Karpas-422 (cell line): Measurements from ENCODE around the gene MXI1. TPM values are rescaled to one million over a fixed set of nuclear protein-coding genes. Genes with fewer than 3 reads are reported as not detected.
"Not testable (repeated sequence)": the region's sequence is repeated elsewhere in the genome, so short reads cannot be mapped to it uniquely, and the experiment has no call there.

Experiments used
- DNase-seq: peaks from one replicate; pipeline ENCODE4 v3.0.0-alpha.2; 2015
- H2AFZ ChIP-seq: fragments of 200-600 bp; sonication (generic); 2 replicates; pipeline ENCODE4 v1.6.1; 2014; ENCODE audit warnings: antibody characterized with exemption, low read length, mixed read lengths
- H3K27ac ChIP-seq: fragments of 200-600 bp; sonication (generic); 2 replicates; pipeline ENCODE4 v1.5.1; 2014; ENCODE audit warnings: mild to moderate bottlenecking, low read length, moderate library complexity
- H3K27me3 ChIP-seq: fragments of 200-600 bp; sonication (generic); 2 replicates; pipeline ENCODE4 v1.6.1; 2014; ENCODE audit warnings: low read length, mixed read lengths
- H3K36me3 ChIP-seq: fragments of 200-600 bp; sonication (generic); 2 replicates; pipeline ENCODE4 v1.6.1; 2014; ENCODE audit warnings: low read length, mixed read lengths; ENCODE audit not compliant: insufficient read depth
- H3K4me1 ChIP-seq: fragments of 200-600 bp; sonication (generic); 2 replicates; pipeline ENCODE4 v1.6.1; 2014; ENCODE audit warnings: mild to moderate bottlenecking, low read length, mixed read lengths
- H3K4me2 ChIP-seq: fragments of 200-600 bp; sonication (generic); 2 replicates; pipeline ENCODE4 v1.6.1; 2014; ENCODE audit warnings: low read length, low read depth, mild to moderate bottlenecking; ENCODE audit not compliant: poor library complexity, severe bottlenecking
- H3K4me3 ChIP-seq: fragments of 200-600 bp; sonication (generic); 2 replicates; pipeline ENCODE4 v1.5.1; 2014; ENCODE audit warnings: mild to moderate bottlenecking, antibody characterized with exemption, low read length, mixed read lengths
- H3K79me2 ChIP-seq: fragments of 200-600 bp; sonication (generic); 2 replicates; pipeline ENCODE4 v1.6.1; 2014; ENCODE audit warnings: mild to moderate bottlenecking, low read length, mixed read lengths
- H3K9ac ChIP-seq: fragments of 200-600 bp; sonication (generic); 2 replicates; pipeline ENCODE4 v1.6.0; 2014; ENCODE audit warnings: low read length
- H3K9me2 ChIP-seq: fragments of 200-600 bp; sonication (generic), shearing (Covaris generic); replicated peaks from 2 replicates; pipeline ENCODE4 v1.6.0; 2014; ENCODE audit warnings: mild to moderate bottlenecking, low read length, moderate library complexity; ENCODE audit not compliant: insufficient read depth
- H3K9me3 ChIP-seq: fragments of 300-700, 200-600 bp; sonication (generic); 2 replicates; pipeline ENCODE4 v1.6.1; 2014; ENCODE audit warnings: low read length, mixed read lengths
- H4K20me1 ChIP-seq: fragments of 200-600 bp; sonication (generic); 2 replicates; pipeline ENCODE4 v1.6.1; 2014; ENCODE audit warnings: mild to moderate bottlenecking, antibody characterized with exemption, low read length, low read depth; ENCODE audit not compliant: insufficient read depth
- total RNA-seq: library from RNA; depleted of rRNA; stranded (reverse); fragments of >200 nt; shearing (Covaris generic); gene quantifications from 2 replicates; pipeline ENCODE4 v1.2.3, GENCODE V29; 2014; ENCODE audit warnings: low replicate concordance

The MXI1 gene
- total RNA-seq, 1 experiment from 2014 or later, result 12.0 TPM

GRCh38 chr10:110174816-110175215 lies 32.6 kb upstream of the MXI1 start:
- Histone ChIP-seq H3K4me1 (no peaks in the 10 kb centered on the region), H3K4me3 (no peak overlapping the region), H3K27ac (no peak overlapping the region), H2AFZ (no peak overlapping the region), H3K27me3 (no peaks in the 10 kb centered on the region), H3K4me2 (no peak overlapping the region), H3K9me3 (no peaks in the 10 kb centered on the region), H3K9ac (no peak overlapping the region), H3K9me2 (no peaks in the 10 kb centered on the region), H3K79me2 (no peaks in the 10 kb centered on the region), H4K20me1 (no peaks in the 10 kb centered on the region), H3K36me3 (no peaks in the 10 kb centered on the region)
- DNase-seq, result no peak

GRCh38 chr10:110175406-110175805 lies 32.0 kb upstream of the MXI1 start:
- no peaks in the 10 kb centered on the region for H3K27me3 ChIP-seq
- no peaks in the 10 kb centered on the region for H3K9me3 ChIP-seq
- H4K20me1 ChIP-seq, result no peaks in the 10 kb centered on the region
- no peak overlapping the region for H2AFZ ChIP-seq
- H3K27ac ChIP-seq, result no peak overlapping the region
- DNase-seq, result no peak
- H3K9me2 ChIP-seq, result no peaks in the 10 kb centered on the region
- H3K79me2 ChIP-seq, result no peaks in the 10 kb centered on the region
- H3K4me2 ChIP-seq, result no peak overlapping the region
- no peak overlapping the region for H3K4me3 ChIP-seq
- H3K9ac ChIP-seq, result no peak overlapping the region
- no peaks in the 10 kb centered on the region for H3K36me3 ChIP-seq
- no peaks in the 10 kb centered on the region for H3K4me1 ChIP-seq

DNA sequence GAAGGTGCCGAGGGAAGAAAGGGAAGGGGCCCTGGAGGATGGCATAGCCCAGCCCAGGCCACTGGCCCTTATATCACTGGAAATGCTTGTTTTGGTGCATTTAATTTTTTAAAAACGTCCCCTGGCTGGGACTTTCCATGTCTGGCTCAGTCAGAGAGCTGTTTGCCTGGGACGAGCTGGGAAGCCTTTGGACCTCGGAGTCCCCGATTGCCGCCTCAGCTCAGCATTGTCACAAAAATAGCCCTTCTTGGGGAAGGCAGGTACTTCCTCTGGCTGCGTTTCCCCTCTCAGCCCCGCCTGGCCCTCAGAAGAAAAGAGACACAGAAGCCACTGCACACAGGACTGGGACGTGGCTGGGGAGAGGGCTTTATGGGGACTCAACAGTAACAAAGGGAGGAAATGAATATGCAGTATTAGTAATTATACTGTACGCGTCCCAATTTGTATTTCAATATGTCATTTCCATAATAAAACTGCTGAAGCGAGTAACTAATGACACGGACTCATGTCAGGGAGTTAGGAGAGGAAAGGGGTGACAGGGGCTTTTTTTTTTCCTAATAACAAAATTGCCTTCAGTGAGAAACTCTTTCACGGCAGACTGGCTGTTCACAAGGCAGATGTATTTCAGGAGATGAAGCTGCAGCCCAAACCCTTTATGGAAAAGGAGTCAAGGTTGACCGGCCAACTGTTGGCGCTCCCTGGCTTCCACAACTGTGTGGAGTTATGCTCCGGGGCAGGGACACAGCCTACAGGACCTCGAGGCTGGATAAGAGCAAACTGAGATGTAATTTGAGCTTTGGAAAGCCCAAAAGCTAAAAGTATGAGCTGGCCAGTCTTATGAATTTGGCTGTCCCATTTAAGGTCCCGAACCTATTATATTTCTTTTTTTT lies 31.0 kb upstream of the MXI1 start:
- H3K4me3 ChIP-seq, result no peak overlapping the region

DNA sequence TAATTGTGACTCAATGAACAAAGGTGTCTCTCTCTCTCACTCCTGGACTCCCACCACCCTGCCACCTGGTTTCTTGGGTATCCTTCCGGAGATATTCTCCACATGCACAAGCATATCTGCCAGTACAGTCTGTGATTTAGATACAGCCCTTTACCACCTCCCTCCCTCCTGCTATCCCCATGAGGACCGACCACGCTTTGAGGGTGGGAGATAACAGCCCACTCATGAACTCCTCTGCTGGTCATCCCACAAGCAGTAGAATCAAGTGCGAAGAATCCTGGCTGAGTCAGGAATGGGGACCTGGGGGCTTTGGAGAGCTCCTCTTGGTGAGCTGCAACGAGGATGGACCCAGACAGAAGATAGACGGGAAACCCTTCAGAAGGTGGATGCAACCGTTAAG lies 28.2 kb upstream of the MXI1 start:
- Histone ChIP-seq H3K4me2 (no peak overlapping the region), H3K79me2 (no peaks in the 10 kb centered on the region), H3K9me2 (no peaks in the 10 kb centered on the region), H3K4me1 (no peaks in the 10 kb centered on the region), H3K27me3 (no peaks in the 10 kb centered on the region), H3K27ac (no peak overlapping the region), H2AFZ (no peak overlapping the region), H4K20me1 (no peaks in the 10 kb centered on the region), H3K36me3 (no peaks in the 10 kb centered on the region), H3K4me3 (no peak overlapping the region), H3K9ac (no peak overlapping the region), H3K9me3 (no peaks in the 10 kb centered on the region)
- DNase-seq, result no peak

More for the DNA sequence above, 31.0 kb upstream of the MXI1 start:
- no peak for DNase-seq
- Histone ChIP-seq H3K9me2 (no peaks in the 10 kb centered on the region), H3K36me3 (no peaks in the 10 kb centered on the region), H3K27ac (no peak overlapping the region), H3K9ac (no peak overlapping the region), H3K4me1 (no peaks in the 10 kb centered on the region), H4K20me1 (no peaks in the 10 kb centered on the region), H3K4me2 (no peak overlapping the region), H3K9me3 (no peaks in the 10 kb centered on the region), H3K27me3 (no peaks in the 10 kb centered on the region), H2AFZ (no peak overlapping the region), H3K79me2 (no peaks in the 10 kb centered on the region)

DNA sequence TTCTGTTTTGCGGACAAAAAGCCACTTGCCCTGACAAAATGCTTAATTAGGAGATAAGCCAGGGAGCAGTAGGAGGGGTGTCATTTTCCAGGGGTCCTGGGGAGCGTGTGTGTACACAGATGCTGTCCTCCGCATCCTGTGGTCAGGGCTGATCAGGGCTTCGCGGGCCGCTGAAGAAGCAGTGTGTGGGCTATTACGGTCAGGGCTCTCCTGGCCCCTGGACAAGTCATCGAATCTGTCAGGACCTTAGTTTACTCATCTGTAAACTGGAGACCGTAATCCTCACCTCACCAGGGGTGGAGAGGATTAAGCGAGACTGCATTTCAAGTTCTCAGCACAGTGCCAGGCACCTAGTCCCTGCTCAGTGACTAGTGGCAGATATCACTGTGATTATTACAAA lies 26.0 kb upstream of the MXI1 start:
- Histone ChIP-seq H3K79me2 (no peaks in the 10 kb centered on the region), H3K27me3 (no peaks in the 10 kb centered on the region), H3K4me1 (no peaks in the 10 kb centered on the region), H3K4me2 (no peak overlapping the region), H3K36me3 (no peaks in the 10 kb centered on the region), H2AFZ (no peak overlapping the region), H3K9me2 (no peaks in the 10 kb centered on the region), H3K4me3 (no peak overlapping the region), H4K20me1 (no peaks in the 10 kb centered on the region), H3K9me3 (no peaks in the 10 kb centered on the region), H3K9ac (no peak overlapping the region), H3K27ac (no peak overlapping the region)
- DNase-seq, result no peak

- H3K9ac ChIP-seq, result no peak overlapping the region
- no peak for DNase-seq
- no peaks in the 10 kb centered on the region for H3K79me2 ChIP-seq
- H3K4me1 ChIP-seq, result no peaks in the 10 kb centered on the region
- no peak overlapping the region for H3K27ac ChIP-seq
- H3K4me3 ChIP-seq, result no peak overlapping the region
- no peaks in the 10 kb centered on the region for H3K9me2 ChIP-seq
- no peaks in the 10 kb centered on the region for H3K36me3 ChIP-seq
- no peaks in the 10 kb centered on the region for H3K9me3 ChIP-seq
- H2AFZ ChIP-seq, result no peak overlapping the region
- H3K27me3 ChIP-seq, result no peaks in the 10 kb centered on the region
- no peak overlapping the region for H3K4me2 ChIP-seq
- H4K20me1 ChIP-seq, result no peaks in the 10 kb centered on the region
Observed at GRCh38 chr10:110181911-110182310, 25.5 kb upstream of the MXI1 start.

- H3K9ac ChIP-seq, result no peak overlapping the region
- H3K79me2 ChIP-seq, result no peaks in the 10 kb centered on the region
- H3K9me3 ChIP-seq, result no peaks in the 10 kb centered on the region
- no peak overlapping the region for H3K4me2 ChIP-seq
- no peak overlapping the region for H3K4me3 ChIP-seq
- no peaks in the 10 kb centered on the region for H4K20me1 ChIP-seq
- H3K9me2 ChIP-seq, result no peaks in the 10 kb centered on the region
- H3K27me3 ChIP-seq, result no peaks in the 10 kb centered on the region
- no peaks in the 10 kb centered on the region for H3K36me3 ChIP-seq
- H3K27ac ChIP-seq, result no peak overlapping the region
- H3K4me1 ChIP-seq, result no peaks in the 10 kb centered on the region
- H2AFZ ChIP-seq, result no peak overlapping the region
- no peak for DNase-seq
Observed at GRCh38 chr10:110184398-110184797, 23.0 kb upstream of the MXI1 start.

DNA sequence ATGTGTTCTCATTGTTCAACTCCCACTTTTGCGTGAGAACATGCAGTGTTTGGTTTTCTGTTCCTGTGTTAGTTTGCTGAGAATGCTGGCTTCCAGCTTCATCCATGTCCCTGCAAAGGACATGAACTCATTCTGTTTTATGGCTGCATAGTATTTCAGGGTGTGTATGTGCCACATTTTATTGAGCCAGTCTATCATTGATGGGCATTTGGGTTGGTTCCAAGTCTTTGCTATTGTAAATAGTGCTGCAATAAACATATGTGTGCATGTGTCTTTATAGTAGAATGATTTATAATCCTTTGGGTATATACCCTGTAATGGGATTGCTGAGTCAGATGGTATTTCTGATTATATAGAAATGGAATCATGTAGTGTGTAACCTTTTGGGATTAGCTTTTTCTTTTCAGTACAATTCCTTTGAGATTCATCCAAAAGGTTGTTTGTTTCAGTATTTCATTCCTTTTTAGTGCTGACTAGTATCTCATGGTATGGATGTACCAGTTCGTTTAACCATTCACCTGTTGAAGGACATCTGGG lies 21.7 kb upstream of the MXI1 start:
- not testable (repeated sequence) for H3K9me3 ChIP-seq, H3K27me3 ChIP-seq

More for the DNA sequence above, 21.7 kb upstream of the MXI1 start:
- not testable (repeated sequence) for H4K20me1 ChIP-seq, H3K4me1 ChIP-seq, H3K27ac ChIP-seq, H3K9ac ChIP-seq, H2AFZ ChIP-seq, H3K4me2 ChIP-seq, H3K79me2 ChIP-seq, H3K9me2 ChIP-seq, DNase-seq, H3K4me3 ChIP-seq, H3K36me3 ChIP-seq
